ENCODE results near the gene TIMD4. TPM values are rescaled to one million over a fixed set of nuclear protein-coding genes. Genes with fewer than 3 reads are reported as not detected.

TIMD4 gene
- polyA plus RNA-seq, 4 donors: 0.46 to 0.62 (median 0.56) TPM

Other genes starting within 250 kb of the TIMD4 start
- gene PPP1R2B, start 112.9 kb downstream of the TIMD4 start, polyA plus RNA-seq (ENCODE audit: insufficient read length in 4 of 4): under 1 TPM in 1 of 4 donors, not detected in 3; 0.09 TPM
- gene HAVCR1, start 95.9 kb upstream of the TIMD4 start, polyA plus RNA-seq (ENCODE audit: insufficient read length in 4 of 4): 1 to 10 TPM; 1.6 to 3.3 (median 3.2) TPM
- 10 to 100 TPM in 1 of 4 donors, 1 to 10 TPM in 3; 5.5 to 12.9 (median 8.6) TPM for gene HAVCR2, start 145.8 kb upstream of the TIMD4 start, polyA plus RNA-seq (ENCODE audit: insufficient read length in 4 of 4)
- 10 to 100 TPM; 19.0 to 23.0 (median 22.4) TPM for gene MED7, start 179.6 kb upstream of the TIMD4 start, polyA plus RNA-seq (ENCODE audit: insufficient read length in 4 of 4)
- not detected for gene GARIN3, start 203.0 kb upstream of the TIMD4 start, polyA plus RNA-seq (ENCODE audit: insufficient read length in 4 of 4)
- gene ITK, start 217.6 kb upstream of the TIMD4 start, polyA plus RNA-seq (ENCODE audit: insufficient read length in 4 of 4): under 1 TPM; 0.22 to 0.40 (median 0.31) TPM

Measured in left renal cortex interstitium (tissue), 4 donors.